ENCODE measurements around the gene PPP1R11.
"Not testable (repeated sequence)": the region's sequence is repeated elsewhere in the genome, so short reads cannot be mapped to it uniquely, and the experiment has no call there.

DNA sequence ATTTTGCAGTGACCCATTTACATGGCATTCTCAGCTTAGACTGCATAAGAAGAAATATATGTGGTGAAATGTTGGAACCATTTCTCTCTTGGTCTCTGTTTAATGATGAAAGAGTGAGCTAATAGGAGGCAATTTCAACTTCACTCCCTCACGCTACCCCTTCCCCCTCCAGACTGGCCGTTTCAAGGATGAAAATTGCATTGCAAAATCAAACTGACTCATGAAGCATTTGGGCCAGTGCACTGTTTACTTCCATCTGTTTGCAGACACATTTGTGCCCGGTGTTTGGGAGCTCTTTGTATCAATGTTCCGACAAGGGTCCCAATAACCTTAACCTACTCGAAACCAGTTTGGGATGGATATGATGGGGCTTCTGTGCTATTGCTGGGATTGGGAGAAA, 33.6 kb upstream of the PPP1R11 start:
- TF ChIP-seq, protein P1, sequence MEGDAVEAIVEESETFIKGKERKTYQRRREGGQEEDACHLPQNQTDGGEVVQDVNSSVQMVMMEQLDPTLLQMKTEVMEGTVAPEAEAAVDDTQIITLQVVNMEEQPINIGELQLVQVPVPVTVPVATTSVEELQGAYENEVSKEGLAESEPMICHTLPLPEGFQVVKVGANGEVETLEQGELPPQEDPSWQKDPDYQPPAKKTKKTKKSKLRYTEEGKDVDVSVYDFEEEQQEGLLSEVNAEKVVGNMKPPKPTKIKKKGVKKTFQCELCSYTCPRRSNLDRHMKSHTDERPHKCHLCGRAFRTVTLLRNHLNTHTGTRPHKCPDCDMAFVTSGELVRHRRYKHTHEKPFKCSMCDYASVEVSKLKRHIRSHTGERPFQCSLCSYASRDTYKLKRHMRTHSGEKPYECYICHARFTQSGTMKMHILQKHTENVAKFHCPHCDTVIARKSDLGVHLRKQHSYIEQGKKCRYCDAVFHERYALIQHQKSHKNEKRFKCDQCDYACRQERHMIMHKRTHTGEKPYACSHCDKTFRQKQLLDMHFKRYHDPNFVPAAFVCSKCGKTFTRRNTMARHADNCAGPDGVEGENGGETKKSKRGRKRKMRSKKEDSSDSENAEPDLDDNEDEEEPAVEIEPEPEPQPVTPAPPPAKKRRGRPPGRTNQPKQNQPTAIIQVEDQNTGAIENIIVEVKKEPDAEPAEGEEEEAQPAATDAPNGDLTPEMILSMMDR (conservative IDR thresholded peaks at IDR 0.05; ENCODE audit: low read depth, low read length): not testable (repeated sequence)
- not testable (repeated sequence) for TF ChIP-seq EZH2 (IDR thresholded peaks at IDR 0.05; ENCODE audit: low read length, unreplicated experiment)

Measured in PC-3 (cell line).